NCI-H526 (cell line): Measurements from ENCODE around the gene DESI1.
"Not testable (repeated sequence)": the region's sequence is repeated elsewhere in the genome, so short reads cannot be mapped to it uniquely, and the experiment has no call there.

Source experiments
- DNase-seq, 2 experiments: peaks; one replicate each; lab custom pipeline; 2025; lab: John Stamatoyannopoulos, UW

DESI1 gene

GRCh38 chr22:41634610-41635009 lies 13.8 kb upstream of the DESI1 start:
- DNase-seq: not testable (repeated sequence)

- not testable (repeated sequence) for DNase-seq
Measured at GRCh38 chr22:41631615-41632014, 10.8 kb upstream of the DESI1 start.

- DNase-seq: not testable (repeated sequence)
Measured at GRCh38 chr22:41631115-41631514, 10.3 kb upstream of the DESI1 start.

GRCh38 chr22:41625577-41625976 lies 4.7 kb upstream of the DESI1 start:
- no peak for DNase-seq

GRCh38 chr22:41621911-41622179 lies 1.0 kb upstream of the DESI1 start:
- DNase-seq: no peak

- peak; percentile 92 to 97 for DNase-seq
Measured at GRCh38 chr22:41621099-41621910, 462 bp upstream of the DESI1 start, which contains the start of gene XRCC6. Gene XRCC6 (plus strand): TSS chr22:41621295. CDS start chr22:41622005, 710 bp downstream.

GRCh38 chr22:41619979-41620588 lies 759 bp downstream of the DESI1 start:
- DNase-seq: peak in 1 of 2 experiments; percentile 58

GRCh38 chr22:41613456-41613855 lies 7.4 kb downstream of the DESI1 start:
- no peak for DNase-seq

GRCh38 chr22:41612603-41613306 lies 8.1 kb downstream of the DESI1 start:
- DNase-seq: no peak

- DNase-seq: no peak
Measured at GRCh38 chr22:41608386-41608785, 12.5 kb downstream of the DESI1 start.

- no peak for DNase-seq
Measured at GRCh38 chr22:41603873-41604332, 16.9 kb downstream of the DESI1 start.

GRCh38 chr22:41600976-41601375 lies 19.9 kb downstream of the DESI1 start:
- no peak for DNase-seq

- no peak for DNase-seq
Measured at GRCh38 chr22:41598891-41599635, 21.8 kb downstream of the DESI1 start.

GRCh38 chr22:41598081-41598480 lies 22.8 kb downstream of the DESI1 start:
- no peak for DNase-seq

- DNase-seq: no peak
Measured at GRCh38 chr22:41597635-41597953, 23.2 kb downstream of the DESI1 start.

GRCh38 chr22:41596776-41597634 lies 23.8 kb downstream of the DESI1 start:
- DNase-seq: peak in 1 of 2 experiments; percentile 56

- DNase-seq: no peak
Measured at GRCh38 chr22:41595703-41596102, 25.1 kb downstream of the DESI1 start.

- not testable (repeated sequence) for DNase-seq
Measured at GRCh38 chr22:41593336-41593960, 27.4 kb downstream of the DESI1 start.

- peak; percentile 97 to 99 for DNase-seq
Measured at GRCh38 chr22:41589391-41590241, 31.2 kb downstream of the DESI1 start, which contains the start of gene PMM1. Gene PMM1 (minus strand): TSS chr22:41589840. CDS start chr22:41589805, 35 bp downstream.

- DNase-seq: no peak
Measured at GRCh38 chr22:41587347-41587723, 33.5 kb downstream of the DESI1 start.
